HG02938 (cell line): ENCODE results near the gene ECHDC3.
A peak's percentile ranks its signal among the peaks of the same experiment; 100 is the strongest.

Experiments
- ATAC-seq: cut with Tn5 transposase; IDR thresholded peaks from one replicate; pipeline ENCODE4 v1.9.1; 2021; ENCODE audit warnings: mild to moderate bottlenecking, moderate library complexity; ENCODE audit not compliant: unreplicated experiment

The ECHDC3 gene

GRCh38 chr10:11746883-11747539 is 4.8 kb downstream of the ECHDC3 start:
- ATAC-seq: no peak

- ATAC-seq: no peak
Measured at GRCh38 chr10:11748866-11749265, 6.7 kb downstream of the ECHDC3 start.

GRCh38 chr10:11750420-11750819 is 8.2 kb downstream of the ECHDC3 start:
- no peak for ATAC-seq

GRCh38 chr10:11754173-11754572 is 12.0 kb downstream of the ECHDC3 start:
- ATAC-seq: no peak

- no peak for ATAC-seq
Measured at GRCh38 chr10:11754620-11755019, 12.4 kb downstream of the ECHDC3 start.

- no peak for ATAC-seq
Measured at GRCh38 chr10:11755512-11756263, 13.5 kb downstream of the ECHDC3 start.

GRCh38 chr10:11756766-11757315 is 14.7 kb downstream of the ECHDC3 start:
- ATAC-seq: no peak

- ATAC-seq: no peak
Measured at GRCh38 chr10:11757454-11757820, 15.3 kb downstream of the ECHDC3 start.

GRCh38 chr10:11757821-11758463 is 15.8 kb downstream of the ECHDC3 start:
- peak; percentile 96 for ATAC-seq

- ATAC-seq: no peak
Measured at GRCh38 chr10:11758527-11759236, 16.5 kb downstream of the ECHDC3 start.

- ATAC-seq: no peak
Measured at GRCh38 chr10:11759347-11759746, 17.2 kb downstream of the ECHDC3 start.

GRCh38 chr10:11760151-11760550 is 18.0 kb downstream of the ECHDC3 start:
- no peak for ATAC-seq

GRCh38 chr10:11760861-11761260 is 18.7 kb downstream of the ECHDC3 start:
- no peak for ATAC-seq

GRCh38 chr10:11761431-11761830 is 19.2 kb downstream of the ECHDC3 start:
- ATAC-seq: no peak

- no peak for ATAC-seq
Measured at GRCh38 chr10:11762706-11763500, 20.7 kb downstream of the ECHDC3 start.

- no peak for ATAC-seq
Measured at GRCh38 chr10:11763501-11763861, 21.3 kb downstream of the ECHDC3 start.

- ATAC-seq: no peak
Measured at GRCh38 chr10:11765141-11765540, 23.0 kb downstream of the ECHDC3 start.

- no peak for ATAC-seq
Measured at GRCh38 chr10:11772575-11773288, 30.6 kb downstream of the ECHDC3 start.

GRCh38 chr10:11773761-11774441 is 31.7 kb downstream of the ECHDC3 start:
- ATAC-seq: no peak
